Astrocyte (in vitro differentiated cells and primary cell): ENCODE data around the gene EXD3.

Experiments used
- EZH2 ChIP-seq: IDR thresholded peaks from 2 replicates; pipeline ENCODE4 v1.6.1; 2012; ENCODE audit warnings: mild to moderate bottlenecking, low read length, inconsistent platforms; ENCODE audit not compliant: insufficient read depth
- TF ChIP-seq, protein P1 (sequence below): IDR thresholded peaks from 2 replicates; pipeline ENCODE4 v1.5.1; 2011; ENCODE audit warnings: low read depth, mild to moderate bottlenecking, inconsistent platforms, low read length, moderate library complexity; ENCODE audit not compliant: insufficient read depth

DNA sequence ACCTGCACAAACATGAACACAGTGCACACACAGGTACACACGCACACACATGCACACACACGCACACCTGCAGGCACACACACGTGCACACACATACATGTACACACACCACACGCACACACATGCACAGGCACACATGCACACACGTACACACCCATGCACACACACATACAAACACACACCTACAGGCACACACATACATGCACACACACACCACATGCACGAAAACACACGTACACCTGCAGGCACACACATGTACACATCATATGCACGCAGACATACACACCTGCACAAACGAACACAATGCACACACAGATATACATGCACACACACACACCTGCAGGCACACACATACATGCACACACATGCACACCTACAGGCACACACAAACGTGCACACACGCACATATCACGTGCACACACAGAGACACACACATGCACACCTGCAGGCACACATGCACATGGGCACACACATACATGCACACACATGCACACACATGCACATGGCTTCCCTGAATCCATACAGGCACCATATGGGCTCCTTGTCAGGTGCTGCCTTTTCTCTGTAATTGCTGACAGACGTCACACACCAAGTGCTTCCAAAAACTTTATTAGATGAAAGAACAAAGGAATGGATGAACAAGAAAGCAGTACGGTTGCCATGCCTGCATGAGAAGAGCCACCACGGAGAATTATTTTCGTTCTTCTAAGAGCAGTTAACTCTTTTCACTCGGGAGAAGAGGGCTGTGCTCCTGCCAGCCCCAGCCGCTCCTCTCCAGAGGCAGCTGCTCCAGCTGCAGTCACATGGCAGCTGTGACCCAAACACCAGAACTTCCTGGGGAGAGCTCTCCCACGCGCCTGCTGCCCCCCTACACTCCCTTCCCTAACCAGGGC, 57.2 kb downstream of the EXD3 start:
- TF ChIP-seq, protein P1, sequence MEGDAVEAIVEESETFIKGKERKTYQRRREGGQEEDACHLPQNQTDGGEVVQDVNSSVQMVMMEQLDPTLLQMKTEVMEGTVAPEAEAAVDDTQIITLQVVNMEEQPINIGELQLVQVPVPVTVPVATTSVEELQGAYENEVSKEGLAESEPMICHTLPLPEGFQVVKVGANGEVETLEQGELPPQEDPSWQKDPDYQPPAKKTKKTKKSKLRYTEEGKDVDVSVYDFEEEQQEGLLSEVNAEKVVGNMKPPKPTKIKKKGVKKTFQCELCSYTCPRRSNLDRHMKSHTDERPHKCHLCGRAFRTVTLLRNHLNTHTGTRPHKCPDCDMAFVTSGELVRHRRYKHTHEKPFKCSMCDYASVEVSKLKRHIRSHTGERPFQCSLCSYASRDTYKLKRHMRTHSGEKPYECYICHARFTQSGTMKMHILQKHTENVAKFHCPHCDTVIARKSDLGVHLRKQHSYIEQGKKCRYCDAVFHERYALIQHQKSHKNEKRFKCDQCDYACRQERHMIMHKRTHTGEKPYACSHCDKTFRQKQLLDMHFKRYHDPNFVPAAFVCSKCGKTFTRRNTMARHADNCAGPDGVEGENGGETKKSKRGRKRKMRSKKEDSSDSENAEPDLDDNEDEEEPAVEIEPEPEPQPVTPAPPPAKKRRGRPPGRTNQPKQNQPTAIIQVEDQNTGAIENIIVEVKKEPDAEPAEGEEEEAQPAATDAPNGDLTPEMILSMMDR = no peak
- no peak for TF ChIP-seq EZH2
